Stomach (tissue), 4 donors: ENCODE data around the gene TANGO6.

Source experiments
- CTCF ChIP-seq, 7 experiments: fragments of 450-650 bp in 4 of 7; fragments of 200-600 bp in 3 of 7; sonication (generic) in 3 of 7; IDR thresholded peaks; one replicate each; pipeline ENCODE4 v1.5.1; 2016 to 2019; ENCODE audit warnings: antibody characterized with exemption in 7 of 7, control low read depth in 2 of 7, mild to moderate bottlenecking in 1 of 7
- EP300 ChIP-seq: sonication (generic); formaldehyde crosslinking; IDR thresholded peaks from one replicate; pipeline ENCODE4 v1.6.1; 2017; ENCODE audit warnings: antibody characterized with exemption
- POLR2A ChIP-seq, 4 donors: fragments of 450-650 bp; IDR thresholded peaks; one replicate each; pipeline ENCODE4 v1.6.1; 2016; ENCODE audit warnings: antibody characterized with exemption in 4 of 4, control low read depth in 2 of 4, mild to moderate bottlenecking in 1 of 4, moderate library complexity in 1 of 4

- TF ChIP-seq CTCF (IDR thresholded peaks at IDR 0.05) (no peak), EP300 (no peak), POLR2A (IDR thresholded peaks at IDR 0.05) (no peak)
Measured at GRCh38 chr16:68961778-68962402, 118.6 kb downstream of the TANGO6 start.
